ENCODE data around the gene BTBD9.

GRCh38 chr6:38169221-38169976 is 470.3 kb downstream of the BTBD9 start:
- no peak for TF ChIP-seq POLR2A (IDR thresholded peaks at IDR 0.05)
- no peak for TF ChIP-seq CTCF (IDR thresholded peaks at IDR 0.05)

All from lower leg skin (tissue), 3 donors.